ENCODE results near the gene CLEC4F.

Gene CLEC4F

DNA sequence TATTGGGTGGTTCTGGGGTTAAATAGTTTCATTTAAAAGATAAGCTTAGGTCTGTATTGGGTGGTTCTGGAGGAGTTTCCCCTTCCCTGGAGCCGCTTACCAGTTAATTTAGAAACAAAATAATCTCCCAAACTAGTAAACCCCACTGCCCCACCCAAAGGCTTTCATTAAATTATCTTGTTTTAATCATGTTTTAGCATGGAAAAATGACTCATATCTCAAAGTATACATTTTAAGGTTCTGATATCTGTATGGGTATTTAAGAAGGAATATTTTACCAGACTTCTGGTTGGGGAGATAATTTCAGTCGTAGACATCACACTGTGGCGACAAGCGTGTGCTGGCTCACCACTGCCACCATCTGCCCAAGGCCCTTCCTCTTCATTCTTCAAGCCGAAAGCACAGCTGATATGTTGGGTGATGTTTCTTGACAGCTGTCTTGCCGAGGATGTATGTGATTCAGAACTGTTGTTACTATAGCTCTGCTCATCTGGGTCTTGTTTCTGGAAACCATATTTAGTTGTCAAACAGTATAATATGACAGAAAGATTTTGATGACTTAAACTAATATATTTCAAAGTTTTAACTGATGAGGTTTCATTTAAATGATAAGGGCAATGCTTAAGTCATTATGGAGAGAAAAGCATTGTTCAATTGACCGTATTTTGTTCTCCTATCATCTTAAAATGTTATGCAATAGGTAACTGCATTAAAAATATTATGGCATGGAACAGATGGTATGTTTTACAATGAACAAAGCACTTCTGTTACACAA lies 35.1 kb downstream of the CLEC4F start:
- no peak for DNase-seq (ENCODE audit: low spot score)

- DNase-seq (ENCODE audit: low spot score) = no peak
These were observed 36.1 kb downstream of the CLEC4F start for GRCh38 chr2:70784320-70784719.

GRCh38 chr2:70779911-70780545 lies 40.4 kb downstream of the CLEC4F start:
- no peak for DNase-seq (ENCODE audit: low spot score)

GRCh38 chr2:70779491-70779890 lies 40.9 kb downstream of the CLEC4F start:
- no peak for DNase-seq (ENCODE audit: low spot score)

- no peak for DNase-seq (ENCODE audit: low spot score)
These were observed 41.7 kb downstream of the CLEC4F start for GRCh38 chr2:70778676-70779075.

- no peak for DNase-seq (ENCODE audit: low spot score)
These were observed 42.9 kb downstream of the CLEC4F start for GRCh38 chr2:70777450-70777849.

GRCh38 chr2:70776266-70776665 lies 44.1 kb downstream of the CLEC4F start:
- DNase-seq (ENCODE audit: low spot score) = no peak

- no peak for DNase-seq (ENCODE audit: low spot score)
These were observed 45.3 kb downstream of the CLEC4F start for GRCh38 chr2:70775141-70775540.

GRCh38 chr2:70772486-70773155 lies 47.8 kb downstream of the CLEC4F start:
- DNase-seq (ENCODE audit: low spot score) = no peak

DNA sequence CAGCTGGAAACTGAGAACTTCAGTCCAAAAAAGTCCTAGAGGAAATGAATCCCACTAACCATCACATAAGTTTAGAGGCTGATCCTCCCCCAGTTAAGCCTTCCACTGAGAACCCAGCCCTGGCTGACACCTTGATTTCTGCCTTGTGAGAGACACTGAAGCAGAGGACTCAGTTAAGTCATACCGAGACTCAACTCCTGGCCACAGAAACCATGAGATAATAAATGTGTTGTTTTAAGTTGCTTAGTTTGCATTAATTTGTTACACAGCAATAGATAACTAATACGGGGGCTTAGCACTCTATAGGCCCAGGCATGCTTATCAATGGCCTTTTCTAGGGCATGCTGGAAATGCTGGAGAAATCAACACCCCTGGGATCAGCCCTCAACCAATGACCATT lies 49.0 kb downstream of the CLEC4F start:
- no peak for DNase-seq (ENCODE audit: low spot score)

- DNase-seq (ENCODE audit: low spot score) = no peak
These were observed 50.9 kb downstream of the CLEC4F start for GRCh38 chr2:70769450-70769849.

GRCh38 chr2:70768590-70769085 lies 51.8 kb downstream of the CLEC4F start:
- DNase-seq (ENCODE audit: low spot score) = no peak

DNA sequence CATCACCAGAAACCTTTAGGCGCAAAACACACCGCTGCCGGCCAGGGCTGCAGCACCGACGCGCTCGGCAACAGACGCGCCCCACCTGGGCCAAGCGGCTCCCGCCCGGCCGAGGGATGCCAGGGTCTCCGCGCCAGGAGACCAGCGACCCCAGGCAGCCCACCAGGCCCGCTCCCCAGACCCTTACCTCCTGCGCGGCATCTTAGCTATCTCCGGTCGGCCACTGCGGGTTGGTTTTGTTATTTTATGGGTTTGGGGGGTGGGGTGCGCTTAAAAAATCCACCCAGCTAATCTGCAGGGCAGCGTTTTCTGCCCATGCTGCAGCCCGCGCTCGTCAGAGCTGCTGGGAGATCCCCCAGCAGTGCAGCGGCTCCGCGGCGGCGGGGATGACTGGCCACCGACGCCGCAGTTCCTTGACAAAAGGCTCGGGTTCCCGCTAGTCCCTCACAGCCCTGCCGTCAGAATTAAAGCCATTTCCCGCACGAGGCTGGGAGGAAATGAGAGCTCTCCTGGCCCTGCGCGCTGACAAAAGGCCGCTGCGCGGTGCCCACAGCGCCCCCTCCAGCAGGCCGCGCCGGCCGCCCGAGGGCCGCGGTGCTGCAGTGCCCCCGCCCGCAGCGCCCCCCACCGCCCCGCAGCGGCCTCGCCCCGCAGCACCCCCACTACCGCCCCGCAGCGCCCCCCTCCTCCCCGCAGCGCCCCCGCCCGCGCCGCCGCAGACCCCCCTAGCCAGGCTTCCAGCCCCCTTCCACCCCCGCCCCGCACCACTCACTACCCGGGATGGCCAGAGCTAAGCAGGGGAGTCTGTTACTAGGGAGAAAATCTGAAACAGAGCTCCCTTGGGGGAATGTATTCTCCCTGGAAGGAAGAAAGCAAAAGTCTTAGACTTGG lies 52.5 kb downstream of the CLEC4F start, which contains the start of gene ADD2:
TSS of gene ADD2 (minus strand) at position 502 of the 891 bp plus-strand sequence. CDS start 61,792 bp downstream, outside the sequence.
- DNase-seq (ENCODE audit: low spot score) = peak; percentile 55

DNA sequence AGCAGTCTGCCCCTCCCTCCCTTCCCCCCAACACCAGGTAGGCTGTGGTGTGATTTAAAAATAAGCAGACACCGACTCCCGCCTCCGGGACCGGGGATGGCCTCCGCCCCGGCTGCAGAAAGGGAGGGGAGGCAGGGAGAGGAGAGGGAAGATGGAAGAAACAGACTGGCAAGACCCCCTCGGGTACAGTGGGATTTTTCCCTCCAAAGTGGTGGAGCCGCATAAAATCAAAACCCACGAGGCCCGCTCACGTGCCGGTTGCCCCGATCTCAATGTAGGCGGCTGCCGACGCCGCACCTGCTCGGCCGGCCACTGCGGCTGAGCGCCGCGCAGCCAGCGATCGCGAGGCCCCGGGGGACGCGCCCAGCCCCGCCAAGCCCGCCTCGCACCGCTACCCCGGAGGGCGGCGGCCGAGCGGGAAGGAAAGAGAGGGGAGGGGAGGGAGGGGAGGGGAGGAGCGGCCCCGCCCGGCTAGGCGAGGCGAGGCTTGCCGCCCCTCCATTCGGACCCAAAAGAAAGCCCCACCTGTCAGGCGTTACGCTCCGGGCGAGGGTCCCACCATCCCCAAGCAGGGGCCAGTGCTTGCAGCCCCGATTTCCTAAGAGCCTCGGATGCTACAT lies 53.2 kb downstream of the CLEC4F start:
- peak; percentile 53 for DNase-seq (ENCODE audit: low spot score)

DNA sequence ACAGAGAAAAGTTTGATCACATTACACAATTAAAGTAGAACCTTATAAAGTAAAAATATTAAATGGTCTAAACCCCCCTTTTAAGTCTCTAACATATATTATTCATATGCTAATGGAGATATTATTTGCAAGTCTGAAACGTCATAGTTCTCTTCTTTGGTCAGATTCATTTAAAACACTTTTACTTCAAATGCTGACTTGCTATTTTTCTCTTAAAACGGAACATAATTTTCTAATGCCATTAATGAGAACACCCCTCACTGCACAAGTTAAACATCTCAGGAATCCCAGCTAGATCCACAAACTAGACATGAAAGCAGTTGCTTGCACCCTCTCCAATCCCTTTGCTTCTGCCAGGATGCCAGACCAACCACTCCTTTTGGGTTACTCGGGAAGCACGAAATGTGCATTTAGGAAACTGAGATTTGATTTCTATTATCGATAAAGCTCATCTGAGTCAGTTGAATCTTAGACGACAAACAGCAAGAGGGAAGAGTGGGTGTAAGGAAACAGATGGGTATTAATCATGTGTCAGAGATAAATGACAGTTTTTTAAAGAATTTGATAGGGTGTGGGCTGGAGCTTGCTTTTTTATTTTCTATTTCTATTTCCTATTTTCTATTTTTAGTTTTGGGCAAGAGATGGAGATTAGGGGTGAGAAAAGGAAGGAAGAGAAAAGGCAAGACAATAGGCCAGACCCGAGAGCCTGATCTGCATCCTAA lies 53.9 kb downstream of the CLEC4F start:
- DNase-seq (ENCODE audit: low spot score) = no peak

DNA sequence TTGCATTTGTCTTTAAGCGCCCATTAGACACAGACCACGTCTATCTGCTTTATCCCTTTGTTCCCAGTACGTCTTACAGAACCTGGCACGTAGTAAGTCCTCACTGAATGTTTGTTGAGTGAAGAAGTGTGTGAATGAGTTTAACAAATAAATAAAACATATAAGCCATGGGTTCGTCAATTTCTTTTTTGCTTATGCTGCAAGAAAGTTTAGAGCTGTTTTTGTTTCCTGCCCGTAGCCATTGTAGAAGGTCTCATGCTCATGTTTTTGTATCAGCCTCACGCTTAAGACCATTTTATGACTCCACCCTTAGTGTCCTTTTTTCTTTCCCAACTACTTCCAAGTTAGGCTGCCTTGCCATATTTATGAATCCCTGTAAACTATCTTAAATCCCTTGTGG lies 54.9 kb downstream of the CLEC4F start:
- DNase-seq (ENCODE audit: low spot score) = no peak

DNA sequence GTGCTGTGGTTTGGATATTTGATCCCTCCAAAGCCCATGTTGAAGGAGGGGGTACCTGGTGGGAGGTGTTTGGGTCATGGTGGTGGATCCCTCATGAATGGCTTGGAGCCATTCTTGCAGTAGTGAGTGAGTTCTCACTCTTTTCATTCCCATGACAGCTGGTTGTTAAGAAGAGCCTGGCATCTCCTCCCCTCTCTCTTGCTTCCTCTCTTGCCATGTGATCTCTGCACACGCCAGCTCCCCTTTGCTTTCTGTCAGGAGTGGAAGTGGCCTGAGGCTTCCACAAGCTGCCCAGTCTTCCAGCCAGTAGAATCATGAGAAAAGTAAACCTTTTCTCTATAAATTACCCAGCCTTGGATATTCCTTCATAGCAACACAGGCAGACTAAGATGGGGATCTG lies 61.0 kb downstream of the CLEC4F start:
- DNase-seq (ENCODE audit: low spot score) = no peak
